ENCODE data around the gene MYO3B. TPM values are rescaled to one million over a fixed set of nuclear protein-coding genes. Genes with fewer than 3 reads are reported as not detected.

Gene MYO3B
- total RNA-seq, 1 donor from 2014 or later, result not detected

GRCh38 chr2:170498619-170499018 is 320.7 kb downstream of the MYO3B start:
- Histone ChIP-seq H3K4me3 (no peak overlapping the region), H3K9me3 (no peaks in the 10 kb centered on the region), H3K36me3 (no peaks in the 10 kb centered on the region), H3K27ac (no peak overlapping the region), H3K4me1 (no peaks in the 10 kb centered on the region), H3K27me3 (ENCODE audit: low read depth) (no peaks in the 10 kb centered on the region)
- intact Hi-C loops (cut with DNase I), result no loop called here
- no peak for ATAC-seq
- no peak for DNase-seq
- TF ChIP-seq CTCF (IDR thresholded peaks at IDR 0.05), result no peak

- TF ChIP-seq CTCF (IDR thresholded peaks at IDR 0.05), result no peak
- Histone ChIP-seq H3K27me3 (ENCODE audit: low read depth) (no peaks in the 10 kb centered on the region), H3K36me3 (no peaks in the 10 kb centered on the region), H3K4me3 (no peak overlapping the region), H3K4me1 (no peaks in the 10 kb centered on the region), H3K27ac (no peak overlapping the region), H3K9me3 (no peaks in the 10 kb centered on the region)
- intact Hi-C loops (cut with DNase I), result no loop called here
- DNase-seq (no peak), ATAC-seq (no peak)
Measured at GRCh38 chr2:170500104-170500503, 322.2 kb downstream of the MYO3B start.

- H3K27ac ChIP-seq, result no peak overlapping the region
- H3K27me3 ChIP-seq (ENCODE audit: low read depth), result no peaks in the 10 kb centered on the region
- intact Hi-C loops (cut with DNase I), result no loop called here
- no peaks in the 10 kb centered on the region for H3K4me1 ChIP-seq
- no peak overlapping the region for H3K4me3 ChIP-seq
- DNase-seq (no peak), ATAC-seq (no peak)
- no peak for TF ChIP-seq CTCF (IDR thresholded peaks at IDR 0.05)
- no peaks in the 10 kb centered on the region for H3K9me3 ChIP-seq
- no peaks in the 10 kb centered on the region for H3K36me3 ChIP-seq
Measured at GRCh38 chr2:170500770-170501169, 322.8 kb downstream of the MYO3B start.

- no peak for ATAC-seq
- no peaks in the 10 kb centered on the region for H3K36me3 ChIP-seq
- peaks cover 4% of the 10 kb centered on the region for H3K4me1 ChIP-seq
- no peaks in the 10 kb centered on the region for H3K9me3 ChIP-seq
- H3K4me3 ChIP-seq, result no peak overlapping the region
- intact Hi-C loops (cut with DNase I), result no loop called here
- DNase-seq, result no peak
- no peaks in the 10 kb centered on the region for H3K27me3 ChIP-seq (ENCODE audit: low read depth)
- no peak overlapping the region for H3K27ac ChIP-seq
- no peak for TF ChIP-seq CTCF (IDR thresholded peaks at IDR 0.05)
Measured at GRCh38 chr2:170501421-170502043, 323.6 kb downstream of the MYO3B start.

GRCh38 chr2:170502361-170503130 is 324.6 kb downstream of the MYO3B start:
- no peak for DNase-seq
- intact Hi-C loops (cut with DNase I), result no loop called here
- H3K9me3 ChIP-seq, result no peaks in the 10 kb centered on the region

More at GRCh38 chr2:170502361-170503130, 324.6 kb downstream of the MYO3B start:
- Histone ChIP-seq H3K4me1 (peaks cover 7% of the 10 kb centered on the region), H3K27me3 (ENCODE audit: low read depth) (no peaks in the 10 kb centered on the region), H3K36me3 (no peaks in the 10 kb centered on the region), H3K4me3 (no peak overlapping the region), H3K27ac (no peak overlapping the region)
- ATAC-seq, result no peak
- no peak for TF ChIP-seq CTCF (IDR thresholded peaks at IDR 0.05)

Data from lower lobe of right lung (tissue), 2 donors.